HG03097 (cell line): ENCODE data around the gene ELL.
"Not testable (repeated sequence)": the region's sequence is repeated elsewhere in the genome, so short reads cannot be mapped to it uniquely, and the experiment has no call there.

ENCODE experiments used
- ATAC-seq: cut with Tn5 transposase; IDR thresholded peaks from one replicate; pipeline ENCODE4 v1.9.1; 2021; ENCODE audit not compliant: unreplicated experiment, low FRiP score

Gene ELL

GRCh38 chr19:18414504-18415177 lies 107.2 kb downstream of the ELL start:
- ATAC-seq: no peak

- ATAC-seq: no peak
Measured at GRCh38 chr19:18412610-18413239, 109.1 kb downstream of the ELL start.

- peak; percentile 83 for ATAC-seq
Measured at GRCh38 chr19:18408053-18408476, 113.8 kb downstream of the ELL start.

GRCh38 chr19:18406749-18407148 lies 115.1 kb downstream of the ELL start:
- no peak for ATAC-seq

- not testable (repeated sequence) for ATAC-seq
Measured at GRCh38 chr19:18405754-18406153, 116.1 kb downstream of the ELL start.

GRCh38 chr19:18402455-18403248 lies 119.2 kb downstream of the ELL start:
- ATAC-seq: not testable (repeated sequence)

GRCh38 chr19:18401580-18402112 lies 120.2 kb downstream of the ELL start:
- no peak for ATAC-seq

- ATAC-seq: no peak
Measured at GRCh38 chr19:18399008-18399407, 122.9 kb downstream of the ELL start.

GRCh38 chr19:18397242-18398202 lies 124.3 kb downstream of the ELL start, which contains the start of gene LRRC25:
TSS of gene LRRC25 (minus strand) at chr19:18397622. CDS start at chr19:18396963, 659 bp downstream.
- no peak for ATAC-seq

GRCh38 chr19:18396471-18397241 lies 125.2 kb downstream of the ELL start:
- no peak for ATAC-seq

- ATAC-seq: no peak
Measured at GRCh38 chr19:18393836-18394235, 128.0 kb downstream of the ELL start.

GRCh38 chr19:18392926-18393325 lies 128.9 kb downstream of the ELL start:
- no peak for ATAC-seq
